NCI-H128 (cell line): ENCODE measurements around the gene MYO18A.

ENCODE experiments used
- DNase-seq: peaks from one replicate; lab custom pipeline; 2025; ENCODE audit not compliant: unreplicated experiment; lab: John Stamatoyannopoulos, UW

The MYO18A gene

DNA sequence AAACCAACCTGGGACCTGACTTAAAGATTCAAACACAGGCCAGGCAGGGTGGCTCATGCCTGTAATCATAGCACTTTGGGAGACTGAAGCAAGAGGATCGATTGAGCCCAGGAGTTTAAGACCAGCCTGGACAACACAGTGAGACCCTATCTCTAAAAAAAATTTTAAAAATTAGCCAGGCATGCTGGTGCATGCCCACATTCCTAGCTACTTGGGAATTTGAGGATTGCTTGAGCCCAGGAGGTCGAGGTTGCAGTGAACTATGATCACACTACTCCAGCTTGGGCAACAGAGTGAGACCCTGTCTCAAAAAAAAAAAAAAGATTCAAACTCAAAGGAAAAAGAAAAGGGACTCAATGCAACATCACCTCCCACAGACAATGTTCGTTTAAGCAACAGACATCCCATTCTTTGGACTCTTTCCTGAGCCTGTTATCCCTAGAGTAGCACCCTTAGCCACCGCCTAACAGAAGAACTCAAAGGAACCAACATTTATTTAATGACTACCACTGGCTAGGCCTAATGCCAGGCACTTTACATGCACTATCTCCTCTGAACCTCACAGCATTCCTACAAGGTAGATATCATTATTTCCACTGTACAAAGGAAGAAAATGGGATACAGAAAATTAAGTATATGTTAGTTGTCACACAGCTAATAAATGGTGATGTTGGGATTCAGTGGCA, 12.7 kb downstream of the MYO18A start:
- no peak for DNase-seq

- DNase-seq, result no peak
Observed at GRCh38 chr17:29166507-29166887, 13.7 kb downstream of the MYO18A start.

GRCh38 chr17:29165800-29166506, 14.2 kb downstream of the MYO18A start:
- no peak for DNase-seq

GRCh38 chr17:29165261-29165660, 14.9 kb downstream of the MYO18A start:
- DNase-seq, result no peak

DNA sequence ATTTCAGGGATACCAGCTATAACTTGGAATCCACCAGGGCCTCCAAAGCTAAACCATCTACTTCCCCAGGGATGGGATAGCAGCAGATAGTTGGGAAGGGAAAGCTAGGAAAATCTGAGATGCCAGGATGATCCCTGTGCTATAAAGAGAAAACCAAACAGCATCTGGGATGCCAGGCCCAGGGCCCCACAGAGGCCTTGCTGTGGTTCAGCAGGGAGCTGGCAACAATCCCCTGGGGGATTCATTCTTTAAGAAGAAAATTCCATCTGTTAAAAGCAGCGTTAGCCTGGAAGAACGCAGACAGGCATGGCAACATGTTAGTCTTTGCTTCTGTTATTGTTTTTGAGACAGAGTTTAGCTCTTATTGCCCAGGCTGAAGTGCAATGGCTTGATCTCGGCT, 16.6 kb downstream of the MYO18A start:
- DNase-seq, result no peak

- DNase-seq, result no peak
Observed at GRCh38 chr17:29162909-29163341, 17.3 kb downstream of the MYO18A start.

- no peak for DNase-seq
Observed at GRCh38 chr17:29162082-29162908, 17.9 kb downstream of the MYO18A start.

DNA sequence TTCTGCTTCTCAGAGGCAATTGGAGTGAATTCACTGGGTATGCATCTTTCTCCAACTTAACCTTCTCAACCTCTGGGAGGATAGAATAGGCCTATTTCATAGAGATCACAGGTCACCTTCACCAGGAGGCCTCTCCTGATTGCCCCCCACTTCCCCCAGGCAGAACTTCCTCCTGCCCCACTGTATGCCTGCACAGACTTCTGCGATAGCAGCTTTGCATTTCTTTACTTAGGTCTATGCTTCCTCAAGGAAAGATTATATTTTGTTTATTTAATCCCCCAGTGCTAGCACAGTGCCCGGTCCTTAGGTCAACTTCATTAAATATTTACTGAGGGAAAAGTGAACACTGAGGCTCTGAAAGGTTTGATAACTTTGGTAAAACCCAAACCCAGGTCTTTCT, 19.9 kb downstream of the MYO18A start:
- DNase-seq, result no peak

- no peak for DNase-seq
Observed at GRCh38 chr17:29159306-29159860, 20.8 kb downstream of the MYO18A start.

- no peak for DNase-seq
Observed at GRCh38 chr17:29158488-29159275, 21.5 kb downstream of the MYO18A start.

- no peak for DNase-seq
Observed at GRCh38 chr17:29158096-29158487, 22.1 kb downstream of the MYO18A start.

- DNase-seq, result no peak
Observed at GRCh38 chr17:29157310-29157709, 22.9 kb downstream of the MYO18A start.

- no peak for DNase-seq
Observed at GRCh38 chr17:29156781-29157180, 23.4 kb downstream of the MYO18A start.

- DNase-seq, result no peak
Observed at GRCh38 chr17:29155966-29156338, 24.2 kb downstream of the MYO18A start.

- no peak for DNase-seq
Observed at GRCh38 chr17:29155227-29155965, 24.8 kb downstream of the MYO18A start.

DNA sequence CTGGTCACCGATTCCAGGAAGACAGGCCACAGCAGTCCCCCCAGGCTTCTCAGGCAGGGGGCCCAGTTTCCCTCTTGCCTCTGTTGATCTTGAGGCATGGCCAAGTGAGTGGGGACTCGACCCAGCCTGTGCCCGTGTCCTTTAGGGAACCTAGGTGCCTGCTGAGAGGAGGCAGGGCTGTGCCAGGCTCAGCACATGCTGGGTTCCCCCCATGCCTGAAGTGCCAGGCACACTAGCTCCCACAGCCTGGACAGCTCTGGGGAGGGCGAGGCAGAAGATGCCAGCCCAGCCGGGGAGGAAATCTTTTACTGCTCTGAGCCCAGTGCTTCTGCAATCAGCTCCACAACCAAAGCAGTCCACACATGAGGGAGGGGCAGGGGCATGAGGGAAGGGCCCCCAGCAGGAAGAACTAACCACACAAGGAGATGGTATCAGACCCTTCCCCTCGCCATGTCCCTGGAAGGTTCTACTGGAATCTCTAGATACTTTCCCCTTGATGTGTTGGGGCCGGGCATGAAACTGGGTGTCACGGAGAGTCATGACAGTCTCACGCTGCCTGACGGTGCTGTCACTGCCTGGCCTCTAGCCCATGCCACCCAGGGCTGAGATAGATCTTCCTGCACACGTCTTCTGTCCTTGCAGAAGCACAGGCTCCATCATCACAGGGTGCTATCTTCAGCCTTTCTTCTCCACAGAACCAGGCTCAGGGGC, 25.5 kb downstream of the MYO18A start:
- no peak for DNase-seq

GRCh38 chr17:29151567-29151966, 28.6 kb downstream of the MYO18A start:
- DNase-seq, result no peak

DNA sequence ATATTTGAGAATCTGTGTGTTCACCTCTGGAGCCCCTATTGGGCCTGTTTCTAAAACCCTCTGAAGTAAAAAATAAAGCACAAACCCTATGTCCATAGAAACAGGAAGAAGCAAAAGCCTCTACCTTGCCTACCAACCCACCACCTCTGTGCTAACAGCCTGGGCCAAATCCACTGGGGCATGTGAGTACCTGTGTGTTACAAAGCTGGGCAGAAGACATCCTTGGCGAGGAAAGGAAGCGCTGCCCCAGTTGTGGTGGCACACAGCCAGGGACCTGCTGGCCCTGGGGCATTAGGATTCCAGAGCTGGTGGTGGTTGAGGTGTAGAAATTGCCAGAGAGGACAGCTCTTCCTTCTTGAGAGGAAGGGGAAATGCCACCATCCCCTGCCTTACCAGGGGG, 30.0 kb downstream of the MYO18A start:
- DNase-seq, result no peak

DNA sequence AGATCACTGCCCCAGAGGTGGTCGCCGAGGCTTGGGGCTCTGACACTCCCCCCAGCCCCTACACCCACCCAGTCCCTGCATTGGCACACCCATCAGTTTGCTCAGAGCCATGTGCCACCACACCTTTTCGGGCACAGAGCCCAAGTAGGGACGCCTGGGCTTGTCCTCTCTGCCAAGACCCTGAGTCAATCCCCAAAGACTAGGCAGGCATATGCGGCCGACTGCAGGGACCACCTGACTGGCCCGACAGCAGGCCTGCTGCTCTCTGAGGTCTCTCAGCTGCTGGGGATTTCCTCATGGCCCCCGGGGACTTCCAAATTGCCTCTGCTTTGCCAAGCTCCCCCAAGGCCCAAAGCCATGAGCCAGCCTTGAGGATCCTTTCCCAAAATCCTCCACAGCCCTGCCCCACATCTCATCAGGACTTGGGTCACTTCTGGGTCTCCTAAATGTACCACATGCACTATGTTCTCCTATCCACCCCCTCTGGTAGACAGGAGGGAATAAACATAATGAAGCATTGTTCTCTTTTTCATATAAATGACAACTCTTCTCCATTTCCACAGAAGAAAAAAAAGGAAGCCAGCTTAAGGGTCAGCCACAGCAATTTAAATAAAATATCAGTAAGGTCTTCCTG, 30.6 kb downstream of the MYO18A start:
- DNase-seq, result no peak
